HG02981 (cell line): ENCODE results near the gene MTA1.

Experiments used
- ATAC-seq: cut with Tn5 transposase; IDR thresholded peaks from one replicate; pipeline ENCODE4 v1.9.1; 2021; ENCODE audit warnings: mild to moderate bottlenecking, moderate library complexity; ENCODE audit not compliant: unreplicated experiment

MTA1 gene

DNA sequence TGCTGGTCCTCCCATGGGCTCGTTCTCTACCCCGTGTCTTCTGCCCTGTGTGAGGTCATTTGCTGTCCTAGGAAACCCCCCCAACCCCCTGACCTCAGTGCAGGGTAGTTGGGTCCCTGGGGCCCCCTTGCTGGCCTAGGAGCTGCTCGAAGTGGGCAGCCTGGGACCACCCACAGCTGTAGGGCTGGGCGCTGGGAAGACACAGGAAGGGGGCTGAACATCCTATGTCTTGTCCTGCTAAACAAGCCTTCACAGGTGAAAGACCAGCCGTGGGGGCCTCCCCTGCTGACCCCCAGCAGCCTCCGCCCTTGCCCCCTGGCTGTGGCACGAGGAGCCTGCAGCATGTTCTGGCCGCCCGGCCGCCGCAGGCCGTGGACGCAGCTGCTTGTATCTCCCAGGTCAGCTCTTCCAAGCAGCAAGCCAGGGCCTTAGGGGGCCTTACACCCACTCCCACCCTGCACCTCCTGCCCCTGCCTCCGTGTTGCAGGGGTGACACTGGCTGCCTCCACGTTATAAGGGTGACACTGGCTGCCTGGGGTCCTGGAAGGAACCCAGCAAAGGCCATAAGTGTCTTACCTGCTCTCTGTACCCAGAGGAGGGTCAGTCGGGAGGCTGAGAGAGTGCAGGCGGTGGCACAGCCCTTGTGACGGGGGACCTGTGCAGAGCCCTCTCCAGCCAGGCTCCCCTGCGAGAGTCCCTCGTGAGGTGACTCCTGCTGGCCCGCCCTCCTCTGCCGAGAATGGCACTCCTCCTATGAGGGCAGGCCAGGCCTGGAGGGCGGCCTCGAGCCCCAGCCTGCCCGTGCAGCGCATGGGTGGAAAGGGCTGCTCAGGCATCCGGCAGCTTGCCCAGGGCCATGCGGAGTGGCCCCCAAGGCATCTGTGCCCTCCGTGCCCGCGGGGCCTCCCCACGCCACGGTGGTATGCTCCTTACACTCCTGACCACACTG lies 32.8 kb upstream of the MTA1 start:
- ATAC-seq: no peak

DNA sequence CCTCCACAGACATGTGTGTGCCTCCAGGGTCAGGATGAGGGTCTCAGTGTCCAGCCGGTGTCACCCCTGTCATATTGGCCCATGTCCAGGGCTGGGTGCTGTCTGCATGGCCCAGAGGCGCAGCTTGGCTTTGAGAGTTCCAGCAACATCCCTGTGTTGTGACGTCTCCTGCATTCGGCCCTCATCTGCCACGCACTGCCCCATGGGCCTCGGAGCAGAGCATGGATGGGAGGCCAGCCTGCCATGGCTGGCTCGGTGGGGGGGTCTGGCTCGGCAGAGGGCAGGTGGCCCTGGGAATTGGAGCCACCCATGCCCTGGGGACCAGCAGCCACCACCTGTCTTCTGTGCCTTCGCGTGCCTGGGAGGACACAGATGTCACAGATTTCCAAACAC lies 32.1 kb upstream of the MTA1 start:
- ATAC-seq: no peak

DNA sequence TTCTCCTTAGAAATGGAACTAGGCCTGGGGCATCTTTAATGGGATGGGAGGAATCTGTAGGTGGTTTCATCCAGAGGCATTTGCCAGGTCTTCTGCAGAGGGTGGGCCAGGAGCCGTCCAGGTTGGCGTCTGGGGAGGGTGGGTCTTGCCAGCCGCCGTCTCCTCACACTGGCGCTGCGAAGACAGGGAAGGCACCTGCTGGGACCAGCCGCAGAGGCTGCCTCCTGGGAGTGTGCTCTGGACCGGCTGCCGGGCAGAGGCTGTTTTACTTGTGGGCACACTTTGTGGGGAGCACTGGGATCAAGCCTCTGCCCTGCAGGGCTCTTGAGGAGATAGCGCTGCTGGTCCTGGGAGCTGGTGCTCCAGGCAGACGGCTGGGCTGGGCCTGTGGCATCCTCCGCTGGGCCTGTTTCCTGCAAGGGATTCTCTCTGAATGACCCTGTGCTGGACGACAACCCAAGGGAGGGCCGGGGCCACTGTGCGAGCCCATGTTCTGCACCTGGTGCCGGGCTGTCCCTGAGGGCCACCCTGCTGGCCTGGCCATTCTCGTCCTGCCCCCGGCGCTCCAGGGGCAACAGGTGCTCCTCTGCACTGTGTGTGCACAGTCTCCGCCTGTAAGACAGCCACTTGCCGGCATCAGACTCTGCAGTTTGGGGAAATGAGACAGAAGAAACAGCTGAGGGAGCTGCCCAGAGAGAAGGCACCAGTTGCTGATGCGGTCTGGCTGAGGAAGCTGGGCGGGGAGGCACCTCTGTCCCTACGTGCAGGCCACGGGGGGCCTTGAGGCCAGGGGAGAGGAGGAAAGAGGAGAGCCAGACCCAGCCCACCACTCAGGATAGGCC lies 31.3 kb upstream of the MTA1 start:
- ATAC-seq: no peak

DNA sequence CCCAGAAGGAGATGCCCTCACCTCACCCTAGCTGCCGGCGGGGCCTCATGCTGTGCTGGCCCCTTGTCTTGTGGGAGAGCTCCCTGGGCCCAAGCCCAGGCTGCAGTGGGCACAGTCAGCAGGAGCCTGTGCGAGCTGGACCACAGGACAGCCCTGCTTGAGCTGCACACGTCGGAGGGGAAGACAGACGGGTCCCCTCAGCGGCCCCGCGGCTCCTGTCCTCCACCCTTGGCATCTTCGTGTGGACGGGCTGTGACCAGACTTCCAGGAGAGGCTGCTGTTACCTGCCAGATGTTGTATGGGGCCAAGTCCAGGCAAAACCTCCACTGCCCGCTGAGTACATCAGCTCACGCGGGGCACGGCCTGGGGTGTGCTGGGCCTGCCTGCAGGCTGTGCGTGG lies 30.7 kb upstream of the MTA1 start:
- ATAC-seq: no peak

DNA sequence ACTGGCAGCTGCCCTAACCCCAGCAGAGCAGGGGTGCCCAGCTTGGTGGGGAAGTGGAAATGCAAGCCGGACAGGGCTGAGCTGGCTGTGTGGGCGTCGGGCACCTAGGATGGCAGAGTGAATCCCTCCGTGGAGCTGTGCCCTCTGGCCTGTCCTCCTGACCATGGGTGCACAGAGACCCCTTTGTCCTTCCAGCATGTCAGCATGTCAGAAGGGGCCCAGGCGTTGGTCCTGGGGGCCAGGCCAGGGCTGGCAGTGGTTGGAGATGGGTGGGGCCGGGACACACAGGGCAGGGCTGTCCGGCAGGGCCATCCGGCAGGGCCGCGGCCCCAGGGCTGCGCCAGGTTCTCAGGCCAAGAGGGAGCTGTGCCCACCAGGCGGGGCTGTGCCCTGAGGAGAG lies 30.1 kb upstream of the MTA1 start:
- no peak for ATAC-seq

DNA sequence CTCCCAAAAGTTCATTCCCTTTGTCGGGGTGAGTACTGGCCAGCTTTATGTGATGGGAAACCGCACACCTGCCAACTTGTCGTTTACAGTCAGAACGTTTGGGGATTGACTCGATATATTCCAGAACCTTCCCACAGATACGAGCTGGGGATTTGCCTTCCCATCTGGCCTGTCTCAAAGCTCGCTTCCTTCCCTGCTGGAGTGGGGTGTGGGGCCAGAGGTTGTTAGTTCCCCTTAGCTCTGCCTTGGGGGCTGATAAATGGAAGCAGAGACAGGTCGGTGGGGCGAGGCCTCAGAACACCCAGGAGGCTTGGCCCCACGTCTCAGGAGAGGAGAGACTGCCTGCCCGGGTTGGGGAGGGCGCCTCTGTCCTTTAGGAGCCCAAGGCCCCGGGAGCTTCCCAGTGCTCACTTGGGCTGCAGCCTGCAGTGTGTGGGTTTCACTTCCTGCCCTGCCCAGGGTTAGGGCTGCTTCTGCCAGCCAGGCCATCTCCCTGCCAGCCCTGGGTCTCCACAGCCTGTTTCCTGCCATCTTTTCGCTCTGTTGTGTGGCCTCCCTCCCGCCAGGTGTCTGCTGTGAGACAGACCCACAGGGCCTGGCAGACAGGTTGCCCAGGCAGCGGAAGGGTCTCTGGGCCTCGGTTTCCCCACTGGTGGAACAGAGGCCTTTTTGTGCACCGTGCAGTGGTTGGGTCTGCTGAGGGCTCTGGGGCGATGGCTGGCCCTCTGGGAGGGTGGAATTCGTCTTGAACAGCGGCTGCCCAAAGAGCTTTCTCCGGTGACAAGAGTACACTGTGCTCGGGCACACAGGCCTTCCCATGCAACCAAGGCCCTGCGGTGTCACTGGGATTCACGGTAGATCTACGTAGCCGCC lies 29.4 kb upstream of the MTA1 start:
- ATAC-seq: no peak

DNA sequence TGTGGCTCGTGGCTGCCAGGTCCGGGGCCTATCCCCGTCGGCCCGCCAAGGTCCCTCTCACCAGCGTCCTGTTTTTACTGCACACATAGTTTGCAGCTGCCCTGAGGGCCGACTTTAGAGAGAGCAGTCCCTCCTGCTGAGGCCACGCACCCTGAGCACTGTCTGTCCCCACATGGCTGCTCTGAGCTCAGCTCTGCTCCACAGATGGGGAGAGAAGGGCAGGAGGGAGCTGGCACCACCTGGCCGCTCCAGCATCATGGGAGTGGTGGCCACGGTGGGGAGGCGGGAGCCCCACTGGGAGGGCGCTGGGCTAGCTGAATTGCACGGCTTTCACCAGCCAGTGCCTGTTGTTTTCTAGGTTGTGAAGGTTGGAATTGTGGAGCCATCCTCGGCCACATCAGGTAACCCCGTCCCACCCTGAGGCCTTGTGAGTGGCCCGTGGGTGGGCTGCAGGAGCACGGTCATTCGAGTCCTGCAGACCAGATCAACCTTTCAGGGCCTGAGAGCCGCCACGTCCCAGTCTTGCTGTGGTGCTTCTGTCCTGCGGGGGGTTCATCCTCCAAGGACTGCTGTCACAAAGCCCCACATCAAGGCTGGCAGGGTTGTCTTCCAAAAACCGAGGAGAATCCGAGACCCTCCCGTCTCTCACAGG lies 28.7 kb upstream of the MTA1 start:
- ATAC-seq: no peak

DNA sequence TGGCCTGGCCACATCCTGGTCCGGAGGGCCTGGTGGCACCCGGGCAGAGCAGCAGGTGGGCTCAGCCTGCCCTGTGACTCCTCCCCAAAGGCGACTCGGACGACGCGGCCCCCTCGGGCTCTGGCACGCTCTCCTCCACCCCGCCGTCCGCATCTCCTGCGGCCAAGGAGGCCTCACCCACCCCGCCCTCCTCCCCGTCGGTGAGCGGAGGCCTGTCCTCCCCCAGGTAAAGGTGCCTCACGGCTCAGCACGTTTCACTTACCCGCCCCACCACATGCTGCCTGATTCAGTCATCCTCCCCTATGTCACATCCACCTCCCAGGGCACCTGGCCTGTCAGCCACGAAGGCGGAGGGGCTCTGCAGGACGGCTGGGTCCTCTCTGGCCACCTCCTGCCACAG lies 28.1 kb upstream of the MTA1 start:
- no peak for ATAC-seq

DNA sequence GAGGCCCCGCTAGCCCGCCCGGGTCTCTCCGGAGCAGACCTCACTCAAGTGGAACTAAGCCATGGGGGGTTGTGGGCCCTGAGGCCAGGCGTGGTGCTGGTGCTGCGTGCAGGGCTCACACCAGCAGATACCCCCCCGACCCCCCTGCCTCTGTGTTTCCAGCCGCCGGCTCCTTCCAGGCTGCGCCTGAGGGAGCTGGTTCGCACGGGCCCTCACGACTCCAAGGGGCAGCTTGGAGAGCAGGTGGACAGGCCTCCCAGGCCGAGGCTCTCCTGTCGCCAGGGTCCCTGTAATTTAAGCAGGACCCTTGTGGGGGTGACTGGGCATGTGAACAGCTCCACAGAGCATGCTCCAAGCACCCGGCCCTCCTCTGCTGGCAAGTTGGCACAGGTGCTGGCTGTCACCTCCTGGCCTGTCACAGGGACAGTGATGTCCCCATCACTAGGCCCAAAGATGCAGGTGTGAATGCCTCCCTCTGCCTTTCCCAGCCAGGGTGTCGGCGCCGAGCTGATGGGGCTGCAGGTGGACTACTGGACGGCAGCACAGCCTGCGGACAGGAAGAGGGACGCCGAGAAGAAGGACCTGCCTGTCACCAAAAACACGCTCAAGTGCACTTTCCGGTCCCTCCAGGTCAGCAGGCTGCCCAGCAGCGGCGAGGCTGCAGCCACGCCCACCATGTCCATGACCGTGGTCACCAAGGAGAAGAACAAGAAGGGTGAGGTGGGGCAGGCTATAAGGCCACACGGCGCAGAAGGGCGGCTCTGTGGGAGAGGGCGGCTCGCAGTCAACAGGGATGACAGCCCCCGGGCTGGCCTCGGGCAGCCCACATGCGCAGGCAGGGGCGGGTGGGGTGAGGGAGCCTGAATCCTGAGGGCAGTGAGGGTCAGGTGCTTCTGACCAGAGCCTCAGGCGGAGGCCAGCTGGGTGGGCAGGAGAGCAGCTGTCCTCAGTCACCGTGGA lies 27.2 kb upstream of the MTA1 start:
- ATAC-seq: no peak

DNA sequence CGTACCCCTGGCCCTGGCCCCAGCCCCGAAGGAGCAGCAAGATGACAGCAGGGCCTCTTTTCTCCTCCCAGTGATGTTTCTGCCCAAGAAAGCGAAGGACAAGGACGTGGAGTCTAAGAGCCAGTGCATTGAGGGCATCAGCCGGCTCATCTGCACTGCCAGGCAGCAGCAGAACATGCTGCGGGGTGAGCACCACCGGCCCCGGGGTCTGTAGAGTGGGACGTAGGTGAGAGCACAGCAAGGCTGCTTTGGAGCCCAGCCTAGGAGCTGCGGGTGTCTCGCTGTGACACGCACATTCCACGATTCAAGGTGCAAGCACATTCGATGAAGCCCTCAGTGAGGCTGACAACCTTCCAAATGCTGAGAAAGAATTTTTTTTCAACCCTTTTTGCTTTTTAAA lies 26.5 kb upstream of the MTA1 start:
- ATAC-seq: no peak

DNA sequence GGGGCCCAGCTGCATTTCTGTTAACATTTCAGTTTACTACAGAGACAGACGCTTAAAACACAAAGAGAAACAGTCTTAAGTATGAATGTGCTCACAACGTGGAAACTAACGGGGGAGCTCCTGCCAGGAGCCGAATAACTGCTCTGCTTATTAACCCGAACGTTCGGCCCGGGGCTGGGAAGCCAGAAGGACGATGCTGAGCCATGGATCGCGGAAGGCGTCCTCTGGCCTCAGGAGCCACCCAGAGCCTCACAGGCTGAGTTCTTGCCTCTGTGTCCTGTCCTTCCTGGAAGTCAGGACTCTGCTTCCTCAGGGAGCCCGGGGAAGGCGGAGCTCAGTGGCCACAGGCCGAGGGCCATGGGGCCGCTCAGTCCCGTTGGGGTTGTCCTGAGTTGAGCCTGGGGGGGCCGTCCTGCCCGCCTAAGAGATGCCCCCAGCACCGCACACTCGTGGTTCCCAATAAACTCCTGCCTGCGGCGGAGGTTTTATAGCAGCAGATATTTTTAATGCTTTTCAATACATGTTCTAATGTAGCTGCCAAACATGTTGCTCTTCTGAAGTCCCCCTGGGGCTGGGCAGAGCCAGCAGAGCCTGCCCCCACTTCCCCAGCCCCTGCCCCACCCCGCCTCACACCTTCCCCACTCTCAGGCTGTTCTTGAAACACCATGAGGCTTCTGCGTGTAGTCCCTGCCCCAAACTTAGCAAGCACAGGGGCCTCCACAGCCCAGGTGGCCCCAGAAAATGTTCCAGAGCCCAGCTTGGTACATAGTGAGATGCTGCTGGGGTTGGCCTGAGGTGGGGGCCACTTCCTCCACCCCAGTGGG lies 24.7 kb upstream of the MTA1 start:
- ATAC-seq: no peak

DNA sequence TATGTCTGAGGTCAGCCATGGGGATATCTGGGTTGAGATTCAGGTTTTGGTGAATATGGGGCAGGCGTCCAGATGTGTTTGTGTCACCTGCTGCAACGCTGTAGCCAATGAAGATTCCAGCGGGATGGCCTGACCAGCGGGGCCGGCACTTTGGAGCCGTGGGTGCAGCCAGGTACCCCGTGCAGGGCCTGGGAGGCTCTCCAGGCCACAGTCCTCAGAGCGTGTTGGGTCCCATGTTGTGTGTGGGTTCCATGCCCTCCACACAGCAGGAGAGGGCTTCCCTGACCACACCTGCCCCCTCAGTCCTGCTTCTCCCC lies 24.1 kb upstream of the MTA1 start:
- no peak for ATAC-seq

DNA sequence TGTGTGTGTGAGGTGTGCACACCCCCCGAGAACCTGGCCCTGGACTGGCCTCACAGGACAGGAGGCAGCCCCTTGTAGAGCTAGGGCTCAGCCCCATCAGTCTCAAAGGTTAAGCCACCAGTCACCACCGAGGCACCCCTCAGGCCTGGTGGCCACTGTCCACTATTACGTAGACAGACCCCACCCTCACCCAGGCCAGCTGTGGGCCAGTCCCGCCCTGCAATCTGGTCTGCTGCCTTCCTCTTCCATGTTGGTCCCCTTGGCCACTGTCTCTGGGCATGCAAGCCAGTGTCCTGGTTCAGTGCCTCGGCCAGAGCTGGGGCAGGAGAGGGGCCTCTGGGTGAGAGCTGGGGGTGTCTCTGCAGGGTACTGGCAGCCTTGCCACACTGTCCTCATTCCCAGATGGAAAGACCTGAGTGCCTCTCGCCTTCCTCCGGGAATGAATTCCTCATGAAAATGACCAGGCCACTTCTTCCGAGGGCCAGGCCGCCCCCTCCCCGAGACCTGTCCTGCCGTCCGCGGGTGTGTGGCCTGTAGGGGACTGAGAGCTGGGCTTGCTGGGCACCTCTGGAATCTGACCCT lies 22.2 kb upstream of the MTA1 start:
- ATAC-seq: no peak

DNA sequence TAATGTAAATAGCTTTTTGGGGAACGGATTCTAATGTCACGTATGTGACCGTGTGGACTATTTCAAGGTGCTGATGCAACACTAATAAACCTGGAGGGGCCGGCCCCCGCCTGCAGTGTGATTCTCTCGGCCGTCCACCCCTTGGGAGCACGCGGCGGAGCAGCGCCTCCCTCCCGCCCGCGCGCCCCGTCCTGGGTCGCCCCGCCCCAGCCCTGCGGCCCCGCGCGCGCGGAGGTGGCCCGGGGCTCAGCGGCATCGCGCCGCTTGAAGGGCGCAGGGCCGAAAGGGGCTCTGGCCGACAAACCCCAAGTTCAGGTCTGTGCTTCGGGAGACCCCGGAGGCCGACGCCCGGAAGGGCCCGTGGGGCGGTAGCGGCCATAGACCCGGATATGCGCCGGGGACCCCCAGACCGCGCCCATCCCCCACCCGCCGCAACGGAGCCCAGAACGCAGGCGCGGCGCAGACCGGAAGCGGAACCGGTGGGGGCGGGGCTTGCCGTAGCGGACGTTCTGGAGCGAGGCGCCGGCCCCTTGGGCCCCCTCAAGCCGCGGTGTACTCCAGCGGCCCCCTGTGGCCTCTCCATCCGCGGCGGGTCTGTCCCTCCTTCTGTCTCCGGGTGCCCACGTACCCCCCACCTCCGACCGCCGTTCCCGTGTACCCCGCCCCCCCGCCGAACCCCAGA lies 21.4 kb upstream of the MTA1 start, which contains the start of gene TEX22:
TSS of gene TEX22 (plus strand) at position 495 of the 682 bp plus-strand sequence. CDS start 803 bp downstream, outside the sequence.
- peak; percentile 71 for ATAC-seq

DNA sequence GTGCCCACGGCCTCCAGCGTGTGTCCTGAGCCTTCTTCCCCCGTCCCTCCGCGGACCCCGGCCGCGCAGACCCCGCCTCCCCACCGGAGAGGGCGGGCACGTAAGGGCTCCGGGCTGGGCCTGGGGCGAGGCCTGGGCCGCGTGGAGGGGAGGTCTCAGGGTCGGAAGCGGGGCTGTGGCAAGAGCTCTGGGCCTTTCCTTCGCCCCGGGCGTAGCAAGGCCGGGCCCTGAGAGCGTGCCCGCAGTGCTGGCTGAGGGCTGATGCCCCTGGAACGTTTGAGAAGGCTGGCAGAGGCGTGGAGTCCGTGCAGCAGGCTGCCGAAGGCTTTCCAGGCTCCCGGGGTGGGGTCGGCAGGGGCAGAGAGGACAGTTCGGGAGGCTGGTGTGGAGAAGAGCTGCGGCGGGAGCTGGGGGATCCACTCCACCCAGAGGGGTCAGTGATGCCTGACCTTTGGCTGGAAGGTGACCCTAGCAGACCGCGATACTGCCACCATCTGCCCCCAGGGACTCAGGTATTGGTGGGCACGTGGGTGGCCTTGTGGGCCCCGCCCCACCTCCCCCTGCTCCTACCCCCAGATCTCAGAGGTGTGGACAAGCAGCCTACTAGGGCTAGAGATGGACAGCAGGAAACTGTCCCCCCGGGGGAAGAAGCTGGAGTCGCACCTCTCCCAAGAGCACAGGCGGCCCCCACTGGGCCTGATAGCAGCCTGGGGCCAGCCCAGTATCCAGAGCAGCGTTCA lies 20.7 kb upstream of the MTA1 start:
- ATAC-seq: peak; percentile 40

DNA sequence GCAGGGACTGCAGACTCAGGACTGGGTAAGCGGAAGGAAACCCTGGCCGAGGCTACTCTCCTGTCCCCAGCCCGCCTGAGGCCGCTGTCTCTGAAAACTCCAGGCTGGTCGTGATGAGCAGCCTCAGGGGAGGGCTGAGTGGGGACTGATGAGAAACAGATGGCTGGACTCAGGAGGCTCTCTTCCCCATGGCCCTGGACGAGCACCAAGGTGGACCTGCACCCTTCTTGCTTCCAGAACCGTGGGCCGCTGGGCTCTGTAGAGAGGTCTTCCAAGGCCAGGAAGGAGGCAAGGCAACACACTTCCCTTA lies 20.2 kb upstream of the MTA1 start:
- ATAC-seq: no peak

DNA sequence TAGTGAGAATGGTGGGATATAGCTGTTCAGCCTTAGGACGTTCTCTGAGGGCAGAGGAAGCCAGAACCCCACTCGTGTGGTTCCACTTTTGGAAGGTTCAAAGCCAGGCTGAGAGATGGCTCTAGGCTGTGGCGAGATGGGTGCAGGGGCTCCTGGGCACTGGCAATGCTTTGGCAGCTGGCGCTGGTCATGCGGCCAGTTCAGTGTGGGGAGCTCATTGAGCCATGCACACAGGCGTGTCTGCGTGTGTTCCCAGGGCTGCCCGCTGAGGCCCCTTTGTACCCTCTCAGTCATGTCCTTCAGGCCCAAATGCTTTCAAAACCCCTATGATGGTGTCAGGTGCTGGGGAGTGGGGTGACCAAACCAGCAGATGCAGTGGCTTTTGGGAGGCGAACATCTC lies 19.6 kb upstream of the MTA1 start:
- no peak for ATAC-seq
